ENCODE data around the gene GPR143. TPM values are rescaled to one million over a fixed set of nuclear protein-coding genes. Genes with fewer than 3 reads are reported as not detected.
A peak's percentile ranks its signal among the peaks of the same experiment; 100 is the strongest.

GPR143 gene
- total RNA-seq, 6 experiments from 2014 or later = 0.26 to 1.1 (median 0.43) TPM; not detected in 1

GRCh38 chrX:9804444-9804843 lies 38.8 kb upstream of the GPR143 start:
- no peak for DNase-seq
- ATAC-seq = no peak
- Histone ChIP-seq H3K27me3 (no peaks in the 10 kb centered on the region), H3K27ac (no peak overlapping the region), H3K4me3 (no peak overlapping the region), H3K9me3 (no peaks in the 10 kb centered on the region), H3K4me1 (peaks cover 0 to 5% (median 0%) of the 10 kb centered on the region in 4 donors), H3K36me3 (no peaks in the 10 kb centered on the region)
- intact Hi-C loops (cut with DNase I) = no loop called here
- WGBS (ENCODE audit: insufficient coverage, low coverage, low lambda C conversion rate, missing lambda C conversion rate) = 69% methylated on average over 4 of the region's 5 CpGs
- no peak for TF ChIP-seq POLR2A (IDR thresholded peaks at IDR 0.05)
- TF ChIP-seq CTCF (IDR thresholded peaks at IDR 0.05) = no peak

- no peak overlapping the region for H3K4me3 ChIP-seq
- no peaks in the 10 kb centered on the region for H3K27me3 ChIP-seq
- no peaks in the 10 kb centered on the region for H3K36me3 ChIP-seq
- TF ChIP-seq CTCF (IDR thresholded peaks at IDR 0.05) (no peak), POLR2A (IDR thresholded peaks at IDR 0.05) (no peak)
- intact Hi-C loops (cut with DNase I) = no loop called here
- no peak for DNase-seq
- ATAC-seq = no peak
- no peaks in the 10 kb centered on the region for H3K9me3 ChIP-seq
- 56% methylated on average over 3 of the region's 4 CpGs for WGBS (ENCODE audit: insufficient coverage, low coverage, low lambda C conversion rate, missing lambda C conversion rate)
- H3K27ac ChIP-seq = no peak overlapping the region
- H3K4me1 ChIP-seq = peaks cover 0 to 4% (median 0%) of the 10 kb centered on the region in 4 donors
Observed at GRCh38 chrX:9802737-9803136, 37.1 kb upstream of the GPR143 start.

DNA sequence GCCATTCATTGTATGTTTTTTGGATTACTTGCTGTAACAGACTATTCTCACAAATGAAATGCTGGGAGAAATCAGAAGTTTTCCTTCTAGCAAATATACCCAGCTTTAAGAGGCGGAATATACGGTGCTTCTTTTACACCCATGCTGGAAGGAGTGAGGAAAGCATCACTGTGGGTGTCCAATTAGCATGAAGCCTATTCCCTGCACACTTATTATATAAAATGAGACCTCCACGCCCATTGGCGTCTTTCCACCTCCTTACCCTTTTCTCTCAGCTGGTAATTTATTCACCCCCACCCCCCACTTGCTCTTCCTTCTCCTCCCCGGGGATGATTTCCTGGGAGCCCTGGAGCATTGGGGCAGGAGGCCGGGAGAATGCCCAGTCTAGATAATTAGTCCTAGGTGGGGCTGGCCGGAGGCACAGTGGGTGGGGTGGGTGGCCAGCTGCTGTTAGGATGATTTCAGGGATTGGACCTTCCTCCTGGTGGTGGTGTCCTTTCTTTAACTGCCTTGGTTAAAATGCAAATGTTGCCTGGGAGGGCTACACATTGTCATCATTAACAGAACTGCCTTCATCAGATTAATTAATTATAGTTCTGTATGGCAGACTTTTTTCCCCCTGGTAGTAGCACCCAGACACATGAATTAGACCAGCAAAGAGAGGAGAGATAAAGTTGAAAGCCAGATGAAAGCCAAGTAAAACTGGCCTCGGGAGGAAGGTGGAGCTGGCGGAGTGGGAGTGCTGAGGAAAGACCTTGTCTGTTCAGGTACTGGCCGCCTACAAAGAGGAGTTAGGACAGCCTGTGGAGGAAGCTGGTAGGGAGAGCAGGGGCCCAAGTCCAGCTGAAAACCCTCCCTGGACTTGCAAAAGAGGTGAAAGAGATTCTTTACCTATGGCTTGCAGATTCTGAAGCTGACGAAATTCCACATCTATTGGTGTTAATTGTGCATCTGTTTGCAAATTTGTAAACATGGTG lies 32.0 kb upstream of the GPR143 start:
- no peaks in the 10 kb centered on the region for H3K36me3 ChIP-seq
- DNase-seq (no peak), ATAC-seq (peak; percentile 41 to 59 (median 54))
- no peaks in the 10 kb centered on the region for H3K27me3 ChIP-seq
- intact Hi-C loops (cut with DNase I) = no loop called here
- TF ChIP-seq CTCF (IDR thresholded peaks at IDR 0.05) (no peak), POLR2A (IDR thresholded peaks at IDR 0.05) (no peak)
- H3K27ac ChIP-seq = no peak overlapping the region
- H3K4me1 ChIP-seq = no peaks in the 10 kb centered on the region
- no peak overlapping the region for H3K4me3 ChIP-seq
- 47% methylated on average over 9 of the region's 11 CpGs for WGBS (ENCODE audit: insufficient coverage, low coverage, low lambda C conversion rate, missing lambda C conversion rate)
- no peaks in the 10 kb centered on the region for H3K9me3 ChIP-seq

DNA sequence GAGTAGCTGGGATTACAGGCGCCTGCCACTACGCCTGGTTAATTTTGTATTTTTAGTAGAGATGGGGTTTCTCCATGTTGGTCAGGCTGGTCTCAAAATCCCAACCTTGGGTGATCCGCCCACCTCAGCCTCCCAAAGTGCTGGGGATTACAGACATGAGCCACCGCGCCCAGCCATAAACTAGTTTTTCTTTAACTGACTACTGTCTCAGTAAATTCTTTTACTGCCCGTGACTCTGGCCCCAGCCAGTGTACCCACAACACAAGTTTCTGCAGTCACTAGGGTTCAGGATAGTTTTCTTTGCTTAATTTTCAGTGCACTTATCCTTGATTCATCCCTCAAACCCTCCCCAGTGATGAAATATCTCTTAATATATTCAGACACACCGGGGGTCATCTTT lies 28.8 kb upstream of the GPR143 start:
- no peaks in the 10 kb centered on the region for H3K27me3 ChIP-seq
- no peak overlapping the region for H3K4me3 ChIP-seq
- H3K36me3 ChIP-seq = no peaks in the 10 kb centered on the region
- H3K27ac ChIP-seq = no peak overlapping the region
- DNase-seq = no peak
- no peaks in the 10 kb centered on the region for H3K9me3 ChIP-seq
- WGBS (ENCODE audit: insufficient coverage, low coverage, low lambda C conversion rate, missing lambda C conversion rate) = 78% methylated on average over 2 of the region's 7 CpGs
- peaks cover 0 to 3% (median 1%) of the 10 kb centered on the region in 4 donors for H3K4me1 ChIP-seq
- intact Hi-C loops (cut with DNase I) = no loop called here
- ATAC-seq = no peak
- TF ChIP-seq POLR2A (IDR thresholded peaks at IDR 0.05) (no peak), CTCF (IDR thresholded peaks at IDR 0.05) (no peak)

All from right lobe of liver (tissue), 6 donors.